ENCODE measurements around the gene DOCK8. TPM values are rescaled to one million over a fixed set of nuclear protein-coding genes. Genes with fewer than 3 reads are reported as not detected.

Gene DOCK8
- total RNA-seq, 1 experiment from 2014 or later = 7.5 TPM

DNA sequence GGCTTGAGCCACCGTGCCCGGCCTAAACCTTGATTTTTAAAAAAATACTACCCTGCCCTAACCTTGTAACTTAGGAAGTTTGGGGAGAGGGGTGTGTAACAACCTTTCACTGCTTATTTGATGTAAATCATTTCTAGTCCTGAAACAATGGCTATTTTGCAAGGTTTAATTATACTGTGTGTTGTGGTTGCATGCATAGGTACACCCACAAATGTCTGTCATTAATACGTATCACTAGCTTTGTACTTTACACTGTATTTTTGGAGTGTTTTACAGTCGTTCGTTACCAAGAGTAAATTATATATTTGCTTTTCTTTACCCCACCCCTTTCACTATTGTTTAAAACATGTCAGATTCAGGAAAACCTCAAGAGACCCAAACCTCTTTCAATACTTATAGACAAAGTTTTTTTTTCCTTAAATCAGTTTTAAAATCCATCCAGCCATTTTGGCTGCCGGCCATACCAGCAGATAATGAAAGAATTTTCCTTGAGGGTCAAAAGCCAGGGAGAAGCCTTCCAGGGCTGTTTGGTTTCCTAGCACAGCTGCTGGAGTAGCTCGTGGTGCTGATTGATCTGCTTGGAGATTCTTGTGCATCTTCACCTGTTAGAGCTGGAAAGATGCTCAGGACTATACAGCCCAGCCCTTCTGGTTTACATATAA, 50.7 kb downstream of the DOCK8 start:
- Histone ChIP-seq H3K36me3 (ENCODE audit: low read depth) (no peaks in the 10 kb centered on the region), H3K4me2 (no peak overlapping the region), H3K9me2 (ENCODE audit: insufficient read depth) (no peaks in the 10 kb centered on the region), H4K20me1 (ENCODE audit: insufficient read depth) (no peaks in the 10 kb centered on the region), H3K4me1 (replicated peaks; ENCODE audit: insufficient read depth) (no peaks in the 10 kb centered on the region), H3K9me3 (ENCODE audit: insufficient read depth, low read depth) (no peaks in the 10 kb centered on the region), H3F3A (ENCODE audit: insufficient read depth, low read depth) (no peaks in the 10 kb centered on the region), H3K27ac (no peak overlapping the region), H3K27me3 (ENCODE audit: insufficient read depth, low read depth) (no peaks in the 10 kb centered on the region), H2AFZ (no peak overlapping the region), H3K4me3 (no peak overlapping the region), H3K79me2 (ENCODE audit: low read depth) (no peaks in the 10 kb centered on the region)
- POLR2A ChIA-PET (ENCODE audit: unreplicated experiment) = no interaction called here
- CTCF ChIA-PET = no interaction called here
- intact Hi-C loops (cut with micrococcal nuclease; ENCODE audit: unreplicated experiment) = no loop called here
- no peak for TF ChIP-seq EZH2 (IDR thresholded peaks at IDR 0.05; ENCODE audit: low read depth)
- TF ChIP-seq, protein P1, sequence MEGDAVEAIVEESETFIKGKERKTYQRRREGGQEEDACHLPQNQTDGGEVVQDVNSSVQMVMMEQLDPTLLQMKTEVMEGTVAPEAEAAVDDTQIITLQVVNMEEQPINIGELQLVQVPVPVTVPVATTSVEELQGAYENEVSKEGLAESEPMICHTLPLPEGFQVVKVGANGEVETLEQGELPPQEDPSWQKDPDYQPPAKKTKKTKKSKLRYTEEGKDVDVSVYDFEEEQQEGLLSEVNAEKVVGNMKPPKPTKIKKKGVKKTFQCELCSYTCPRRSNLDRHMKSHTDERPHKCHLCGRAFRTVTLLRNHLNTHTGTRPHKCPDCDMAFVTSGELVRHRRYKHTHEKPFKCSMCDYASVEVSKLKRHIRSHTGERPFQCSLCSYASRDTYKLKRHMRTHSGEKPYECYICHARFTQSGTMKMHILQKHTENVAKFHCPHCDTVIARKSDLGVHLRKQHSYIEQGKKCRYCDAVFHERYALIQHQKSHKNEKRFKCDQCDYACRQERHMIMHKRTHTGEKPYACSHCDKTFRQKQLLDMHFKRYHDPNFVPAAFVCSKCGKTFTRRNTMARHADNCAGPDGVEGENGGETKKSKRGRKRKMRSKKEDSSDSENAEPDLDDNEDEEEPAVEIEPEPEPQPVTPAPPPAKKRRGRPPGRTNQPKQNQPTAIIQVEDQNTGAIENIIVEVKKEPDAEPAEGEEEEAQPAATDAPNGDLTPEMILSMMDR (conservative IDR thresholded peaks at IDR 0.05) = no peak
- BruUV-seq (replicated peaks) = no TSS peak
- no peak for DNase-seq

DNA sequence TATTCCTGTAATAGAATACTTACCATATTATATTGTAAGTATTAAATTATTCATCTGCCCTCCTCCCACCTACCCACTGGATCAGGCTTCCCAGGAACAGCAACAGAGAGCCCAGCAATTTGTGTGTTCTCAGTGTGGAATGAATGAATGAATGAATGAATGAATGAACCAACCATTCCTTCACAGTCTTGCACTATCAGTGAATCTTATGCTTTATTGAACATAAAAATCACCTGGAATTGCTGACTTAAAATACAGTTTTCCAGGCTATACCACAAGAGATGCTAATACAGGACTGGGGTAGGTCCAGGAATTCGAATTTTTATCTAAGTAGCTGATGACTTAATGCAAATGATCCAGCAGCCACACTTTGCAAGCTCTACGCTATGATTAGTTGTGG, 51.6 kb downstream of the DOCK8 start:
- no peak overlapping the region for H3K27ac ChIP-seq
- no peaks in the 10 kb centered on the region for H4K20me1 ChIP-seq (ENCODE audit: insufficient read depth)
- no peaks in the 10 kb centered on the region for H3K9me3 ChIP-seq (ENCODE audit: insufficient read depth, low read depth)
- no peak overlapping the region for H2AFZ ChIP-seq
- H3K79me2 ChIP-seq (ENCODE audit: low read depth) = no peaks in the 10 kb centered on the region
- TF ChIP-seq, protein P1 (conservative IDR thresholded peaks at IDR 0.05) = no peak
- TF ChIP-seq EZH2 (IDR thresholded peaks at IDR 0.05; ENCODE audit: low read depth) = no peak
- no peaks in the 10 kb centered on the region for H3F3A ChIP-seq (ENCODE audit: insufficient read depth, low read depth)
- H3K27me3 ChIP-seq (ENCODE audit: insufficient read depth, low read depth) = no peaks in the 10 kb centered on the region
- H3K9me2 ChIP-seq (ENCODE audit: insufficient read depth) = no peaks in the 10 kb centered on the region
- H3K4me1 ChIP-seq (replicated peaks; ENCODE audit: insufficient read depth) = no peaks in the 10 kb centered on the region
- no peak overlapping the region for H3K4me2 ChIP-seq
- CTCF ChIA-PET = no interaction called here
- no peak for DNase-seq
- no peaks in the 10 kb centered on the region for H3K36me3 ChIP-seq (ENCODE audit: low read depth)
- POLR2A ChIA-PET (ENCODE audit: unreplicated experiment) = no interaction called here
- intact Hi-C loops (cut with micrococcal nuclease; ENCODE audit: unreplicated experiment) = no loop called here
- no TSS peak for BruUV-seq (replicated peaks)
- no peak overlapping the region for H3K4me3 ChIP-seq

DNA sequence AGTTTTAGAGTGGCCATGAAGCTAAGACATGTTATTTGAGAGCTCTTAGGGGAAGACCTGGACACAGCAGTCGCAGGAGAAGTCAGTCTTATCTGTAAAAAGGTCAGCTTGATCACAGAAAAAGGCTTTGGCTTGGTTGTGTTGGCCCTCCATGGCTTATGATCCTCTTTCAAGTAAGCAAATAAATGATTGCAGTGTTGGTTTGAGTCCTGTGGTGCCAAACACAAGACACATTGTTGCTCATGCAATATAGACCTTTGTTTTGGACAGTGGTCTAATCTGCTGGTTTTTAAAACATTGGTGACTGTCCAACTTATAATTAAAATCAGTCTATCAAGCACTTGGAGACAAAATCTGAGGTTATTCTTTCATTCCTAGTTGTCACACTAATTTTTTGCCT, 54.0 kb downstream of the DOCK8 start:
- H3K9me3 ChIP-seq (ENCODE audit: insufficient read depth, low read depth) = no peaks in the 10 kb centered on the region
- DNase-seq = no peak
- intact Hi-C loops (cut with micrococcal nuclease; ENCODE audit: unreplicated experiment) = no loop called here
- no peak overlapping the region for H3K27ac ChIP-seq
- H3K27me3 ChIP-seq (ENCODE audit: insufficient read depth, low read depth) = no peaks in the 10 kb centered on the region
- H2AFZ ChIP-seq = no peak overlapping the region
- no peaks in the 10 kb centered on the region for H3K36me3 ChIP-seq (ENCODE audit: low read depth)
- no peak overlapping the region for H3K4me2 ChIP-seq
- H3F3A ChIP-seq (ENCODE audit: insufficient read depth, low read depth) = no peaks in the 10 kb centered on the region
- no peaks in the 10 kb centered on the region for H4K20me1 ChIP-seq (ENCODE audit: insufficient read depth)
- POLR2A ChIA-PET (ENCODE audit: unreplicated experiment) = no interaction called here
- H3K9me2 ChIP-seq (ENCODE audit: insufficient read depth) = no peaks in the 10 kb centered on the region
- CTCF ChIA-PET = no interaction called here
- no peak overlapping the region for H3K4me3 ChIP-seq
- BruUV-seq (replicated peaks) = no TSS peak
- no peaks in the 10 kb centered on the region for H3K4me1 ChIP-seq (replicated peaks; ENCODE audit: insufficient read depth)
- H3K79me2 ChIP-seq (ENCODE audit: low read depth) = no peaks in the 10 kb centered on the region
- no peak for TF ChIP-seq EZH2 (IDR thresholded peaks at IDR 0.05; ENCODE audit: low read depth)
- TF ChIP-seq, protein P1 (conservative IDR thresholded peaks at IDR 0.05) = no peak

Measured in PC-9 (cell line).